NCI-H2196 (cell line): Measurements from ENCODE around the gene PKN1.

Experiments
- DNase-seq: peaks from one replicate; lab custom pipeline; 2025; ENCODE audit not compliant: unreplicated experiment; lab: John Stamatoyannopoulos, UW

Gene PKN1

GRCh38 chr19:14406645-14407401 is 26.3 kb upstream of the PKN1 start:
- no peak for DNase-seq

GRCh38 chr19:14407605-14408484 is 25.3 kb upstream of the PKN1 start:
- DNase-seq: no peak

- DNase-seq: no peak
Observed at GRCh38 chr19:14408491-14409145, 24.5 kb upstream of the PKN1 start.

GRCh38 chr19:14409146-14410023 is 23.7 kb upstream of the PKN1 start:
- DNase-seq: no peak

- no peak for DNase-seq
Observed at GRCh38 chr19:14410091-14411051, 22.7 kb upstream of the PKN1 start.

- DNase-seq: no peak
Observed at GRCh38 chr19:14411161-14411937, 21.8 kb upstream of the PKN1 start.

GRCh38 chr19:14411938-14412245 is 21.2 kb upstream of the PKN1 start:
- no peak for DNase-seq

- no peak for DNase-seq
Observed at GRCh38 chr19:14412324-14412995, 20.6 kb upstream of the PKN1 start.

GRCh38 chr19:14412996-14413692 is 20.0 kb upstream of the PKN1 start:
- DNase-seq: no peak

- peak; percentile 14 for DNase-seq
Observed at GRCh38 chr19:14413693-14414181, 19.4 kb upstream of the PKN1 start.

- no peak for DNase-seq
Observed at GRCh38 chr19:14414926-14415690, 18.0 kb upstream of the PKN1 start.

GRCh38 chr19:14416817-14417231 is 16.3 kb upstream of the PKN1 start:
- DNase-seq: no peak

- DNase-seq: no peak
Observed at GRCh38 chr19:14418856-14419105, 14.3 kb upstream of the PKN1 start.

- DNase-seq: peak; percentile 98
Observed at GRCh38 chr19:14419106-14419813, 13.8 kb upstream of the PKN1 start, which contains the start of gene DDX39A. TSS of gene DDX39A (minus strand) at chr19:14419341. CDS start at chr19:14413220, 6,121 bp downstream.

- DNase-seq: no peak
Observed at GRCh38 chr19:14425696-14426138, 7.4 kb upstream of the PKN1 start.

GRCh38 chr19:14427461-14427860 is 5.6 kb upstream of the PKN1 start:
- no peak for DNase-seq
